Fibroblast of lung (primary cell): ENCODE measurements around the gene CLPTM1L. TPM values are rescaled to one million over a fixed set of nuclear protein-coding genes. Genes with fewer than 3 reads are reported as not detected.

Experiments
- DNase-seq, 2 donors: peaks; one replicate each; pipeline versions ENCODE4 v3.0.0 to v3.0.0-alpha.2; 2010; ENCODE audit warnings: low read depth in 2 of 2
- H2AFZ ChIP-seq: 2 replicates; pipeline ENCODE4 v1.5.1; 2012; ENCODE audit warnings: low read length, control low read depth, inconsistent platforms
- H3K27ac ChIP-seq: 2 replicates; pipeline ENCODE4 v1.5.1; 2011; ENCODE audit warnings: low read length, control low read depth; ENCODE audit not compliant: insufficient read depth
- H3K27me3 ChIP-seq: 2 replicates; pipeline ENCODE4 v1.5.1; 2011; ENCODE audit warnings: mild to moderate bottlenecking, low read length; ENCODE audit not compliant: control insufficient read depth, insufficient read depth
- H3K36me3 ChIP-seq: 2 replicates; pipeline ENCODE4 v1.5.1; 2011; ENCODE audit warnings: low read length; ENCODE audit not compliant: control insufficient read depth, insufficient read depth
- H3K4me1 ChIP-seq: 2 replicates; pipeline ENCODE4 v1.5.1; 2011; ENCODE audit warnings: low read length; ENCODE audit not compliant: control insufficient read depth, insufficient read depth; ENCODE audit errors: extremely low read depth
- H3K4me2 ChIP-seq: 2 replicates; pipeline ENCODE4 v1.5.1; 2011; ENCODE audit warnings: low read length, control low read depth; ENCODE audit not compliant: insufficient read depth; ENCODE audit errors: extremely low read depth
- H3K4me3 ChIP-seq, 4 experiments: fragments of 200-600 bp in 1 of 4; sonication (generic) in 1 of 4; replicated peaks in 1 of 4; 2 replicates each; pipeline ENCODE4 v1.5.1; 2011 to 2016; ENCODE audit warnings: low read length in 4 of 4, low read depth in 3 of 4, mild to moderate bottlenecking in 3 of 4, control low read depth in 2 of 4, inconsistent platforms in 1 of 4, mixed read lengths in 1 of 4; ENCODE audit not compliant: insufficient read depth in 1 of 4; ENCODE audit errors: control extremely low read depth in 1 of 4
- H3K79me2 ChIP-seq: 2 replicates; pipeline ENCODE4 v1.5.1; 2012; ENCODE audit warnings: mild to moderate bottlenecking, low read length, inconsistent platforms; ENCODE audit not compliant: control insufficient read depth, insufficient read depth
- H3K9ac ChIP-seq: 2 replicates; pipeline ENCODE4 v1.5.1; 2011; ENCODE audit warnings: mild to moderate bottlenecking, low read length, control low read depth; ENCODE audit not compliant: insufficient read depth
- H3K9me3 ChIP-seq: 2 replicates; pipeline ENCODE4 v1.5.1; 2012; ENCODE audit warnings: low read depth, low read length; ENCODE audit not compliant: control insufficient read depth, insufficient read depth
- H4K20me1 ChIP-seq: 2 replicates; pipeline ENCODE4 v1.5.1; 2011; ENCODE audit warnings: low read length; ENCODE audit not compliant: control insufficient read depth, insufficient read depth; ENCODE audit errors: extremely low read depth
- CTCF ChIP-seq, 2 donors: IDR thresholded peaks in 1 of 2; conservative IDR thresholded peaks in 1 of 2; 1 replicate in 1 of 2; 2 replicates in 1 of 2; pipeline ENCODE4 v1.5.1; 2011 to 2012; ENCODE audit warnings: low read length in 2 of 2, control low read depth in 1 of 2, inconsistent platforms in 1 of 2, low read depth in 1 of 2, mild to moderate bottlenecking in 1 of 2
- EZH2 ChIP-seq: IDR thresholded peaks from 2 replicates; pipeline ENCODE4 v1.5.1; 2012; ENCODE audit warnings: low read length, control low read depth, mild to moderate bottlenecking; ENCODE audit errors: missing control alignments
- polyA plus RNA-seq, 2 donors: library from polyadenylated mRNA; depleted of rRNA in 1 of 2; stranded (reverse) in 1 of 2; unstranded in 1 of 2; fragments of >200 nt; gene quantifications; 2 replicates each; pipeline ENCODE4 v1.2.1, GENCODE V29; 2011 to 2012; ENCODE audit warnings: missing spikeins in 1 of 2
- total RNA-seq: library from RNA; depleted of rRNA; stranded (reverse); fragments of >200 nt; gene quantifications from 2 replicates; pipeline ENCODE4 v1.2.1, GENCODE V29; 2014

CLPTM1L gene
- total and polyA plus RNA-seq, 2 donors (not counting 1 experiment from before 2014, with no cell fraction given), result 89.3 to 215 TPM

GRCh38 chr5:1278656-1279442, 66.0 kb downstream of the CLPTM1L start:
- H3K9me3 ChIP-seq, result no peaks in the 10 kb centered on the region

GRCh38 chr5:1278216-1278615, 66.7 kb downstream of the CLPTM1L start:
- Histone ChIP-seq H2AFZ (no peak overlapping the region), H3K9ac (no peak overlapping the region), H3K27me3 (no peaks in the 10 kb centered on the region), H3K36me3 (no peaks in the 10 kb centered on the region), H3K9me3 (no peaks in the 10 kb centered on the region), H3K4me1 (no peaks in the 10 kb centered on the region), H4K20me1 (no peaks in the 10 kb centered on the region), H3K27ac (no peak overlapping the region), H3K4me3 (no peak overlapping the region), H3K79me2 (no peaks in the 10 kb centered on the region), H3K4me2 (no peak overlapping the region)
- TF ChIP-seq EZH2 (no peak), CTCF (conservative IDR thresholded peaks at IDR 0.05 in 1 of 2, IDR thresholded peaks at IDR 0.05 in 1 of 2; ENCODE audit: low read depth in 1 of 2, low read length in 2 of 2) (no peak)
- DNase-seq, result no peak

More at GRCh38 chr5:1278656-1279442, 66.0 kb downstream of the CLPTM1L start:
- H3K27ac ChIP-seq, result no peak overlapping the region
- DNase-seq, result no peak
- no peak overlapping the region for H3K4me2 ChIP-seq
- no peaks in the 10 kb centered on the region for H3K4me1 ChIP-seq
- H4K20me1 ChIP-seq, result no peaks in the 10 kb centered on the region
- no peak overlapping the region for H2AFZ ChIP-seq
- H3K9ac ChIP-seq, result no peak overlapping the region
- no peaks in the 10 kb centered on the region for H3K36me3 ChIP-seq
- H3K27me3 ChIP-seq, result no peaks in the 10 kb centered on the region
- no peak overlapping the region for H3K4me3 ChIP-seq
- TF ChIP-seq EZH2, result no peak
- TF ChIP-seq CTCF (conservative IDR thresholded peaks at IDR 0.05 in 1 of 2, IDR thresholded peaks at IDR 0.05 in 1 of 2; ENCODE audit: low read depth in 1 of 2, low read length in 2 of 2), result no peak
- H3K79me2 ChIP-seq, result no peaks in the 10 kb centered on the region

GRCh38 chr5:1277781-1278180, 67.1 kb downstream of the CLPTM1L start:
- H3K4me1 ChIP-seq, result no peaks in the 10 kb centered on the region
- no peak for TF ChIP-seq EZH2
- no peak for TF ChIP-seq CTCF (conservative IDR thresholded peaks at IDR 0.05 in 1 of 2, IDR thresholded peaks at IDR 0.05 in 1 of 2; ENCODE audit: low read depth in 1 of 2, low read length in 2 of 2)
- H3K9ac ChIP-seq, result no peak overlapping the region
- no peaks in the 10 kb centered on the region for H4K20me1 ChIP-seq
- no peak overlapping the region for H3K27ac ChIP-seq
- H2AFZ ChIP-seq, result no peak overlapping the region
- no peaks in the 10 kb centered on the region for H3K9me3 ChIP-seq
- no peaks in the 10 kb centered on the region for H3K36me3 ChIP-seq
- no peak for DNase-seq
- H3K4me3 ChIP-seq, result no peak overlapping the region
- no peak overlapping the region for H3K4me2 ChIP-seq
- no peaks in the 10 kb centered on the region for H3K27me3 ChIP-seq
- H3K79me2 ChIP-seq, result no peaks in the 10 kb centered on the region
